Measurements from ENCODE around the gene LOXHD1. TPM values are rescaled to one million over a fixed set of nuclear protein-coding genes. Genes with fewer than 3 reads are reported as not detected.

Gene LOXHD1
- total RNA-seq, 6 experiments from 2014 or later = not detected

GRCh38 chr18:46566111-46566510 is 90.9 kb downstream of the LOXHD1 start:
- H3K27me3 ChIP-seq = no peaks in the 10 kb centered on the region
- WGBS (ENCODE audit: insufficient coverage, low coverage, low lambda C conversion rate, missing lambda C conversion rate) = 43% methylated on average over 1 of the region's 10 CpGs
- H3K9me3 ChIP-seq = no peaks in the 10 kb centered on the region
- no peak for DNase-seq
- no peaks in the 10 kb centered on the region for H3K36me3 ChIP-seq
- no peak overlapping the region for H3K27ac ChIP-seq
- no peak overlapping the region for H3K4me3 ChIP-seq
- no peak for TF ChIP-seq POLR2A (IDR thresholded peaks at IDR 0.05)
- H3K4me1 ChIP-seq = no peaks in the 10 kb centered on the region
- ATAC-seq = no peak
- intact Hi-C loops (cut with DNase I) = no loop called here

GRCh38 chr18:46565256-46565655 is 91.8 kb downstream of the LOXHD1 start:
- no peak for DNase-seq
- H3K27me3 ChIP-seq = no peaks in the 10 kb centered on the region
- H3K4me3 ChIP-seq = no peak overlapping the region
- H3K4me1 ChIP-seq = no peaks in the 10 kb centered on the region
- ATAC-seq = no peak
- H3K36me3 ChIP-seq = no peaks in the 10 kb centered on the region
- WGBS (ENCODE audit: insufficient coverage, low coverage, low lambda C conversion rate, missing lambda C conversion rate) = 68% methylated on average over 4 of the region's 5 CpGs
- H3K9me3 ChIP-seq = no peaks in the 10 kb centered on the region
- no peak for TF ChIP-seq POLR2A (IDR thresholded peaks at IDR 0.05)
- no peak for TF ChIP-seq CTCF (IDR thresholded peaks at IDR 0.05)
- intact Hi-C loops (cut with DNase I) = no loop called here
- no peak overlapping the region for H3K27ac ChIP-seq

- no peaks in the 10 kb centered on the region for H3K27me3 ChIP-seq
- TF ChIP-seq POLR2A (IDR thresholded peaks at IDR 0.05) (no peak), CTCF (IDR thresholded peaks at IDR 0.05) (no peak)
- no peak overlapping the region for H3K4me3 ChIP-seq
- WGBS (ENCODE audit: insufficient coverage, low coverage, low lambda C conversion rate, missing lambda C conversion rate) = 56% methylated on average over 4 of the region's 4 CpGs
- ATAC-seq = no peak
- H3K36me3 ChIP-seq = no peaks in the 10 kb centered on the region
- no peaks in the 10 kb centered on the region for H3K4me1 ChIP-seq
- H3K9me3 ChIP-seq = no peaks in the 10 kb centered on the region
- no peak overlapping the region for H3K27ac ChIP-seq
- DNase-seq = no peak
- intact Hi-C loops (cut with DNase I) = no loop called here
These were observed 93.7 kb downstream of the LOXHD1 start for GRCh38 chr18:46563317-46563716.

- Histone ChIP-seq H3K4me1 (no peaks in the 10 kb centered on the region), H3K4me3 (no peak overlapping the region), H3K27ac (no peak overlapping the region), H3K9me3 (no peaks in the 10 kb centered on the region), H3K36me3 (no peaks in the 10 kb centered on the region), H3K27me3 (no peaks in the 10 kb centered on the region)
- intact Hi-C loops (cut with DNase I) = no loop called here
- TF ChIP-seq POLR2A (IDR thresholded peaks at IDR 0.05) (no peak), CTCF (IDR thresholded peaks at IDR 0.05) (no peak)
- WGBS (ENCODE audit: insufficient coverage, low coverage, low lambda C conversion rate, missing lambda C conversion rate) = 58% methylated on average over 5 of the region's 12 CpGs
- DNase-seq (no peak), ATAC-seq (no peak)
These were observed 94.3 kb downstream of the LOXHD1 start for GRCh38 chr18:46562674-46563192.

GRCh38 chr18:46560671-46561045 is 96.4 kb downstream of the LOXHD1 start:
- H3K27me3 ChIP-seq = no peaks in the 10 kb centered on the region
- TF ChIP-seq POLR2A (IDR thresholded peaks at IDR 0.05) (no peak), CTCF (IDR thresholded peaks at IDR 0.05) (no peak)
- H3K4me3 ChIP-seq = no peak overlapping the region
- no peak for DNase-seq
- no peaks in the 10 kb centered on the region for H3K36me3 ChIP-seq
- H3K4me1 ChIP-seq = no peaks in the 10 kb centered on the region
- intact Hi-C loops (cut with DNase I) = no loop called here
- WGBS (ENCODE audit: insufficient coverage, low coverage, low lambda C conversion rate, missing lambda C conversion rate) = 92% methylated on average over 11 of the region's 11 CpGs
- no peaks in the 10 kb centered on the region for H3K9me3 ChIP-seq
- no peak overlapping the region for H3K27ac ChIP-seq
- ATAC-seq = no peak
